LNCAP (cell line): ENCODE measurements around the gene PRR16.

Experiments
- TF ChIP-seq, protein P1 (sequence below): fragments of 450-650 bp; IDR thresholded peaks from 2 replicates; pipeline ENCODE4 v1.5.1; 2017; ENCODE audit warnings: mild to moderate bottlenecking

Gene PRR16

DNA sequence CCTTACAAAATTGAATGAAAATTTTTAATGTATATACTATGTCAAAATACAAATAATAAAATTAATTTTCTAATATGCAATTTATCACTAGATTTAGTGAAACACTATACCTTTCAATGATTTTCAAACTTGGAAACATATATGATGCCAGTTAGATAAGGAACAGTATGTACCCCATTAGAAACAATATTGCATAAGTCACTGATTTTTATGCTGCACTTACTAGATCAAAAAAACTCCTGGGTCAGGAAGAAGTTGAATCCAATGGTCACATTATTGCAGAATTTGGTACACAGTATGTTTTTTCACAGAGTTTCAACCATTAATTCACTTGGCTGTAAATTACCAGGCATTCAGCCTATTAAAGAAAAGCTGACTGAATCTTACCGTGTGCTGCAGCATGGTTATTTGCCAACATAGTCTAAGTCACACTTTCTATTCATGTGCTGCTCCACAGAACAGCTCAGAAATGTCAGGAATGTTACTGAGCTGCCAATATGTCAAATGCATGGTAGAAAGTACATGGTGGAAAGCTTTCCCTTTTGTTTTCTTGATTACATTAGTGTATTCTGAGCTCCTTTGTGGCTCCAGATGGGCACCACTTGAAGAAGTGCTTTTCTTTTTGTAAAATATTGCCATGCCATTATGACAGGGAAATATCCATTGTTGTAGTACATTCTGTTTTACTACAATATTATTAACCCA is 9.9 kb upstream of the PRR16 start:
- TF ChIP-seq, protein P1, sequence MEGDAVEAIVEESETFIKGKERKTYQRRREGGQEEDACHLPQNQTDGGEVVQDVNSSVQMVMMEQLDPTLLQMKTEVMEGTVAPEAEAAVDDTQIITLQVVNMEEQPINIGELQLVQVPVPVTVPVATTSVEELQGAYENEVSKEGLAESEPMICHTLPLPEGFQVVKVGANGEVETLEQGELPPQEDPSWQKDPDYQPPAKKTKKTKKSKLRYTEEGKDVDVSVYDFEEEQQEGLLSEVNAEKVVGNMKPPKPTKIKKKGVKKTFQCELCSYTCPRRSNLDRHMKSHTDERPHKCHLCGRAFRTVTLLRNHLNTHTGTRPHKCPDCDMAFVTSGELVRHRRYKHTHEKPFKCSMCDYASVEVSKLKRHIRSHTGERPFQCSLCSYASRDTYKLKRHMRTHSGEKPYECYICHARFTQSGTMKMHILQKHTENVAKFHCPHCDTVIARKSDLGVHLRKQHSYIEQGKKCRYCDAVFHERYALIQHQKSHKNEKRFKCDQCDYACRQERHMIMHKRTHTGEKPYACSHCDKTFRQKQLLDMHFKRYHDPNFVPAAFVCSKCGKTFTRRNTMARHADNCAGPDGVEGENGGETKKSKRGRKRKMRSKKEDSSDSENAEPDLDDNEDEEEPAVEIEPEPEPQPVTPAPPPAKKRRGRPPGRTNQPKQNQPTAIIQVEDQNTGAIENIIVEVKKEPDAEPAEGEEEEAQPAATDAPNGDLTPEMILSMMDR: no peak

DNA sequence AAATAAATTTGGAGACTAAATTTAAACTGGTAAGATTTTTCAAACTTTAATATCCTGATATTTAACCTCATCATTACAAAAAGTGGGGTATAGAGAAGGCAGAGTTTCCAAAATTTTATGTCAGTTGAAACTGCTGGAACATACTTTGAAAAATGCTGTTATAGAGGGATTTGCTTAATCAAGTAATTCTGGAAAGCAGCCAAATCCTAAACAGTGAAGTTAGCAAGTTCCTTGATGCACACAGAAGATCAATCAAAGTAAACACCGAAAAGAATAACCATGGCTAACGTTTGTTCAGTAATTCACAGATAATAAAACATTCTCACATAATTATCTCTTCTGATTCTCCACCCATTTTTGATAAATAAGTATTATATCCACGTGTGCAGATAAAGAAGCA is 8.1 kb upstream of the PRR16 start:
- TF ChIP-seq, protein P1: no peak

DNA sequence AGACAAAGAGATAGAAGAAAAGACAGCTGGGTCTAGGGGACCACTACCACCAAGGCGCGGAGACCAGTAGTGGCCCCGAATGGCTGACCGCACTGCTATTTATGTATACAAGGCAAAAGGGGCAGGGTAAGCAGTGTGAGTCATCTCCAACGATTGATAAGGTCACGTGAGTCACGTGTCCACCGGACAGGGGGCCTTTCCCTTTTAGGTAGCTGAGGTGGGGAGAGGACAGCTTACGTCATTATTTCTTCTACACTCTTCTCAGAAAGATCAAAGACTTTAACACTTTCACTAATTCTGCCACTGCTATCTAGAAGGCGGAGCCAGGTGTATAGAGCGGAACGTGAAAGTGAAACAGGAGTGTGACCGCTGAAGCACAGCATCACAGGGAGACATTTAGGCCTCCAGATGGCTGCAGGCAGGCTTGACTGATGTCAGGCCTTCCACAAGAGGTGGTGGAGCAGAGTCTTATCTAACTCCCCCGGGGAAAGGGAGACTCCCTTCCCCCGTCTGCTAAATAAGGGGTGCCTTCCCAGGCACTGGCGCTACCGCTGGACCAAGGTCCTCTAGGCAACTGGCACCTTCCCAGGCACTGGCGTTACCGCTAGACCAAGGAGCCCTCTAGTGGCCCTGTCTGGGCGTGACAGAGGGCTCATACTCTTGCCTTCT is 6.1 kb upstream of the PRR16 start:
- TF ChIP-seq, protein P1: peak; percentile 89

DNA sequence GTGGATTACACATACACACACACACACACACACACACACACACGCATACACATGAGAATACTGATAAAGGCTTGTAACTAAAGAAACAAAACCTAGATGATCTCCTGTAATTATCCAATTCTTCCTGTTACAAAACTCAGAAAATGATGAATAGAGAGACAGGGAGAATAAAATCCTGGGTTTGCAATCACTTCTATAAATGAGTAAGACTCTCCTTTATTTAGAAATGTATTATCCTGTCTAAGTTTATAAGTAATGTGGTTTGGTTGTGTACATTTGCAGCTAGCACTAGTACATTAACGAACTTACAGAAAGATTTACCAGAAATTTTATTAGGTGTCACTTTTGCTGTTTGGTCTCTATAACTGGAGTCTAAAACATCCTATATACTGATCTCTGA is 2.8 kb upstream of the PRR16 start:
- TF ChIP-seq, protein P1: no peak

DNA sequence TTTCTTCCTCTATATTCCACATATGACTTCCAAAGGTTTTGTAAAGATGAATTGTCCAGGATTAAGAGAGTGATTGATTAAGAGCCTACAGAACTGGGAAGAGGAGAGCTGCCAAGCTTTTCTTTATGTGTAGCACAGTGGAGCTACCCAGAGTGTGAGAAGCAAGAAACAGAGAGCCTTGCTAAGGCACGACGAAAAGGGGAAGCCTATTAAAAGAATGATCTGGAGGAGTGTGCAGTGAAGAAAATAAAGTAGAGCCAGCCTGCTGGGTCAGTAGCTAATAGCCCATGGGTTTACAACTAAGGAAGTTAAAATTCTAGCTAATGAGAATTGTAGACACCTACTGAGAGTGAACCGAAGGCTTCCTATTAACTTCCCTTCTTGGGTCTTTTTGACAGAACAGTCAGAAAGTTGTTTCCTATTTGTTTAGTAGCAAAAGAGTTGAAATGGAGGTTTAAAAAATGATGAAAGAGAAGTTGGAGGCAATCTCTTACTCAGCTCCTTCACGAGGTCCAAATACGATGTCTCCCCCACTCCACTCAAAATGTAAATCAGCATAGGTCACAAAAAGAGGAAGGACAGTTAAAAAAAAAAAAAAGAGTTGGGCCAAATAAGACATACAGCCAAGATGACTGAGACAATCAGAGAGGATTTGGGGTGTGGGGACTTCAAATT is 957 bp upstream of the PRR16 start:
- TF ChIP-seq, protein P1: no peak

DNA sequence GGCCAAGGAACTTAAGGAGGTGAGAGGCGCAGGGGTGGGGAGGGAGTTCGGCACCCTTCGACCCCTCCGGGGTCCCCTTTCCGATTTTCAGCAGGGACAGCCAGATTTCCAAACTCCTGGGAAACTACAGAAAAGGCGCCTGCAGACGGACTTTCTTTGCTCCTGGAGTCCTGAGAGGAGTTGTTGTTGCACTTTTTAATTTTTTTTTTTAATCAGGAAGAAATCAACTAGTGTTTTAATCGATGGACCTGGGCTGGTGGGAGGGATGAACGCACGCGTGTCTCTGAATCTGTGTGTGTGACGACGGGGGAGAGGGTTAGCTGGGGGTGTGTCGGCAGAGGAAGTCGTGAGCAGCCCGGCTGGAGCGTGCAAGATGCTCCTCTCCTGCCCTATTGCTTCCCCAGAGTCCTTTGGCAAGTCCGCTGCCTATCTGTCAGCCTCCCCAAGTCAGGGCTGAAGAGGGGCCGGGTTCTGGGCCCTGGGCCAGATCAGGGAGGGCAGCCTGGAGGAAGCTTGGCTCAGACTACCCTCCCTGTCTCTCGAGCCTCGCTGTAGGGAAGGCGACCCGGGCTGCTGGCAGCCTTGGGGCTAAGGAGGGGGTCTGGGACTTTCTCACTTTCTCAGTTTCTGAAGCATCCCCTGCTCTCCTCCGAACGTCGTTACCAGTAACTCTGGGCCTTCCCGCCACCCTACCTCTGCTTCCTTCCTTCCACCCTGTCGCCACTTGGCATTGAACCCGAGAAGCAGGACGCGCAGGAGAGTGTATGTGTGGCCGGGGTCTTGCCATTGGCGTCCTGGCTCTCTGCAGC is 731 bp downstream of the PRR16 start:
- TF ChIP-seq, protein P1: no peak

DNA sequence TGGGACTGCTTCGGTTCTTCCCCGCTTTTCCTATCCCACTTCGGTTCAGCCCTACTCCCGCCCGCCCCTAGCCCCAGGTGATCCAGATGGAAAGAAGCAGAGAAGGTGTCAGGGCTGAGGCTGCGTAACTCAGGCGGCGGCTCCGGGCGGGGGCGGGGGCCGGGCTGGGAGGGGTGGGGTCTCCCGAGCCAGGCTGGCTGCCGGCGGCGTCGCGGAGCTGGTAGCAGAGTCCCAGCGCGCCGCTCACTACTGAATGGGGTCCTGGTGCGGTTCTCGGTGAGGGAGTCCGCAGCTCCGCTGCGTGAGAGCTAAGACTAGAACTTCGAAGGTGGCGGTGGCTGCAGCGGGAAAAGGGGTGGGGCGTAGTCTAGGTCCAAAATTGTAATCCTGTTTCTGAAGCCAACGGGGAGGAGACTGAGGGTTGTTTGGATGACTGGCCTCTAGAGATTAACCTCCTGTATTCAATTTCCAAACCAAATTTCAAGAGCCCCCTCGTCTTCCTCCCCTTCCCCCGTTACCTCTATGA is 1.4 kb downstream of the PRR16 start:
- TF ChIP-seq, protein P1: no peak
